Measurements from ENCODE around the gene ARMC8. TPM values are rescaled to one million over a fixed set of nuclear protein-coding genes. Genes with fewer than 3 reads are reported as not detected.

Gene ARMC8
- total and polyA plus RNA-seq, 2 donors, result 29.2 to 39.6 TPM

DNA sequence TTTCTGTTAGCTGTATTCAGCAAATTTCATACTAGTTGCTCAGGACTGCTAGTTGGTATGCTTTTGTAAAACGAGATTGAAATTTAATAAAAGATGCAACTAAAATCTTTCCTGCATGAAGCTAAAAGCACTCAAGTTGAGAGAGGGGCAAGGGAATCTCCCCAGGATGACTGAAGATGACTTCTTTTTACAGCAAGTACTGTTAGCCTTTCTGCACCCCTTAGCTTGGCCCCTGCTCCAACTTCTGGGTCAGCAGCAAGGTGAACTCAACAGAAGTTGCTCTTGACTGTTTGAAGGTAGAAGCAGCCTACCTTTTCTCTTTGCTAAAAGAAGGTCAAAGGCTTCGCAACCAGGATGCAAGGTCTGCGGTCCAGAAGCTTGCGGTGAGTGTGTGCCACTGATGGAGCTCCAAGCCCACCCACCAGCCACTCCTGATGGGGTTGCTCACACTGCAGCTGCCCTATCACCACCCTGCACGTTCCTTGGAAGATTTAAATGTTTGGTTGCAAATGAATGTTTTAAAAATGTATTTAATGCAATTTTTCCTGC is 110.0 kb downstream of the ARMC8 start:
- Histone ChIP-seq H3K36me3 (ENCODE audit: control insufficient read depth in 2 of 2, insufficient read depth in 2 of 2, low read length in 1 of 2) (peaks cover 36 to 41% of the 10 kb centered on the region in 2 donors), H3K27ac (ENCODE audit: low read depth in 1 of 2, low read length in 1 of 2) (no peak overlapping the region), H3K27me3 (ENCODE audit: control insufficient read depth in 2 of 2, insufficient read depth in 1 of 2, low read length in 1 of 2) (no peaks in the 10 kb centered on the region), H3K4me3 (ENCODE audit: low read length in 2 of 2) (no peak overlapping the region), H3K9me3 (ENCODE audit: control insufficient read depth in 2 of 2, insufficient read depth in 1 of 2, low read length in 1 of 2) (no peaks in the 10 kb centered on the region), H3K4me1 (ENCODE audit: control insufficient read depth in 2 of 2, insufficient read depth in 2 of 2, low read length in 2 of 2) (no peaks in the 10 kb centered on the region)
- no peak for DNase-seq (ENCODE audit: low read depth in 6 of 9, low spot score in 9 of 9)
- WGBS, result 97% methylated on average over 5 of the region's 5 CpGs

DNA sequence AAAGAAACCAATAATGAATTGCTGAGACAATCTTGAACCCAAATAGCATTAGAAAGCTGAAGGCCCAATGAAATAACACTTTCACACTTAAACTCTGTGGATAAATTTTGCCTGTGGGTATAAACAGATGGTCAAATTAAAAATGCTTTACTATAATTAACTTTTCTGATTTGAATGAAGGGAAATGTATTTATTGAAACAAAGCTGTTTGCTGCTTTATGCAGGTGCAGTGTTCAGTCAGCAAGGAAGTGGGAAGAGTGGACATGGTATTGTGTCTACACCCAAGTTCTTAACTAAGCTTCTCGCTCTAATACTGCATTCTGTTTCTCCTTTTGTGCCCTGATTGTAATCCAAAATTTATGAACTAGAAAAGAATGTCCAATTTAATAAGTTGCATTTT is 110.8 kb downstream of the ARMC8 start:
- no peak overlapping the region for H3K4me3 ChIP-seq (ENCODE audit: low read length in 2 of 2)
- WGBS, result 98% methylated on average over 1 of the region's 1 CpG
- H3K27me3 ChIP-seq (ENCODE audit: control insufficient read depth in 2 of 2, insufficient read depth in 1 of 2, low read length in 1 of 2), result no peaks in the 10 kb centered on the region
- H3K36me3 ChIP-seq (ENCODE audit: control insufficient read depth in 2 of 2, insufficient read depth in 2 of 2, low read length in 1 of 2), result peaks cover 34% of the 10 kb centered on the region in 2 donors
- no peak for DNase-seq (ENCODE audit: low read depth in 6 of 9, low spot score in 9 of 9)
- H3K9me3 ChIP-seq (ENCODE audit: control insufficient read depth in 2 of 2, insufficient read depth in 1 of 2, low read length in 1 of 2), result no peaks in the 10 kb centered on the region
- H3K4me1 ChIP-seq (ENCODE audit: control insufficient read depth in 2 of 2, insufficient read depth in 2 of 2, low read length in 2 of 2), result no peaks in the 10 kb centered on the region
- H3K27ac ChIP-seq (ENCODE audit: low read depth in 1 of 2, low read length in 1 of 2), result no peak overlapping the region

DNA sequence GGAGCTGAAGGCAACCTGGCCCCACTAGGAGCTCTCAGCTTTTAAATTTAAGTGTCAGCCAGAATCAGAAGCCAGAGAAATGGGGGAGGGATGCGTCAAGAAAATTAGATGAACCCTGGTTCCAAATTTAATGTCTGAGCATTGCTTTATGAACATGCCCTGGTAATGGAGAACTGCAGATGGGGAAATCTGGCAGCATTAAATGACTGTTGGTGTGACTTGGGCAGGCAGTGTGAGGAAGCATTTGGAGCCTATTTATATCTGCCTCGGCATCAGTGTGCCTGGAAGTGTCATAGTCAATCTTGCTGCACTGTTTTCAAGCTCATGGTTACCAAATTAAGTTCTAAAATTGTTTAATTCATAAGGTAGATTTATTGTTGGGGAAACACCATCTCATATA is 113.5 kb downstream of the ARMC8 start:
- no peak for DNase-seq (ENCODE audit: low read depth in 6 of 9, low spot score in 9 of 9)
- peaks cover 20 to 24% of the 10 kb centered on the region in 2 donors for H3K36me3 ChIP-seq (ENCODE audit: control insufficient read depth in 2 of 2, insufficient read depth in 2 of 2, low read length in 1 of 2)
- WGBS, result 88% methylated on average over 2 of the region's 2 CpGs
- no peak overlapping the region for H3K27ac ChIP-seq (ENCODE audit: low read depth in 1 of 2, low read length in 1 of 2)
- H3K4me1 ChIP-seq (ENCODE audit: control insufficient read depth in 2 of 2, insufficient read depth in 2 of 2, low read length in 2 of 2), result no peaks in the 10 kb centered on the region
- H3K27me3 ChIP-seq (ENCODE audit: control insufficient read depth in 2 of 2, insufficient read depth in 1 of 2, low read length in 1 of 2), result no peaks in the 10 kb centered on the region
- H3K4me3 ChIP-seq (ENCODE audit: low read length in 2 of 2), result no peak overlapping the region
- H3K9me3 ChIP-seq (ENCODE audit: control insufficient read depth in 2 of 2, insufficient read depth in 1 of 2, low read length in 1 of 2), result no peaks in the 10 kb centered on the region

DNA sequence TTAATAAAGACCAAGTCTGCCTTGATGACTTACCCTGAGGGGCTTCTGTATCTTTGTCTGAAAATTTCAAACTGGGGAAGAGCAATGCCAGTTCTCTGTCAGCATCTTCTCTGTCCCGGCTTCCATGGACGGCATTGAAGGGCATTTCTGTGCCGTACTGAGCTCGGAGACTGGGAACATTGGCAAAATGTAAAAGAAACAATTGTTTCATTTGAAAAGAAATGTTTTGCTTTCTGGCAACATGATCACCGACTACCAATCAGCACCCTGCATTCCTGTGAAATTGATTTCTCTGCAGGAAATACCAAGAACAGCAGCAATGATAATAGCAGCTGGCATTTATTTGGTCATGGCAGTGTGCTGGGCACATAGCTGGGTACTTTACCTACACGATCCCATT is 116.4 kb downstream of the ARMC8 start:
- 97% methylated on average over 6 of the region's 6 CpGs for WGBS
- Histone ChIP-seq H3K27ac (ENCODE audit: low read depth in 1 of 2, low read length in 1 of 2) (no peak overlapping the region), H3K36me3 (ENCODE audit: control insufficient read depth in 2 of 2, insufficient read depth in 2 of 2, low read length in 1 of 2) (peaks cover 3 to 9% of the 10 kb centered on the region in 2 donors), H3K4me3 (ENCODE audit: low read length in 2 of 2) (no peak overlapping the region), H3K27me3 (ENCODE audit: control insufficient read depth in 2 of 2, insufficient read depth in 1 of 2, low read length in 1 of 2) (no peaks in the 10 kb centered on the region), H3K9me3 (ENCODE audit: control insufficient read depth in 2 of 2, insufficient read depth in 1 of 2, low read length in 1 of 2) (no peaks in the 10 kb centered on the region), H3K4me1 (ENCODE audit: control insufficient read depth in 2 of 2, insufficient read depth in 2 of 2, low read length in 2 of 2) (no peaks in the 10 kb centered on the region)
- DNase-seq (ENCODE audit: low read depth in 6 of 9, low spot score in 9 of 9), result no peak

DNA sequence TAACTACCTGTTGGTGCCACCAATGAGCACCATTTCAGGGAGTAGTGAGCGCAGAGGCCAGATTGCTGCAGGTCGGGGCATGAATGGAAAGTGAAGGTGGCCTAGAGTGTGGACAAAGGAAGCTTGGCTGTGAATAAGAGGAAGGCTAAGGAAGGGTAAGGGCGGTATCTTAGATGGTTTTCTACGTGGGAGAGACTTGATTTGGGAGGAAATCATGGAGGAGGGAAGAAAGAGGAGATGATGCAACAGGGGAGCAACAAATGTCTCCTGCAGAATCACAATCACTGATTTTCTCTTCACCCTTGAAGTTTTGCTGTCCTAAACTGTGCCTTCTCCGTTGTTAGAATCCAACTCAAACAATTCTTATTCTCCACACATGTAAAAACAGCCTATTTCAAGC is 120.8 kb downstream of the ARMC8 start:
- no peak overlapping the region for H3K4me3 ChIP-seq (ENCODE audit: low read length in 2 of 2)
- WGBS, result 91% methylated on average over 5 of the region's 5 CpGs

DNA sequence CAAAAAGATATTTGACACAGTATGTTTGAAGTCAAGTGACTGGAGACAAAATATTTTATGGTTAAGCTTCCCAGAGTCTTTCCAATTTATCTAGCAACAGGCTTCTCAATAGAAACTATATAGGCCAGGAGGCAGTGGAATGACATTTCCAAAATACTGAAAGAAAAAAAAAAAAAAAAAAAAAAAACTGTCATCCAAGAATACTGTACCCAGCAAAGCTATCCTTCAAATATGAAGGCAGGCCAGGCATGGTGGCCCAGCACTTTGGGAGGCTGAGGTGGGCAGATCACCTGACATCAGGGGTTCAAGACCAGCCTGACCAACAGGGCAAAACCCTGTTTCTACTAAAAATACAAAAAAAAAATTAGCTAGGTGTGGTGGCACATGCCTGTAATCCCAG is 121.7 kb downstream of the ARMC8 start:
- Histone ChIP-seq H3K9me3 (ENCODE audit: control insufficient read depth in 2 of 2, insufficient read depth in 1 of 2, low read length in 1 of 2) (peaks cover 0 to 11% of the 10 kb centered on the region in 2 donors), H3K27ac (ENCODE audit: low read depth in 1 of 2, low read length in 1 of 2) (no peak overlapping the region)
- no peak for DNase-seq (ENCODE audit: low read depth in 6 of 9, low spot score in 9 of 9)

More for the DNA sequence above, 120.8 kb downstream of the ARMC8 start:
- no peaks in the 10 kb centered on the region for H3K27me3 ChIP-seq (ENCODE audit: control insufficient read depth in 2 of 2, insufficient read depth in 1 of 2, low read length in 1 of 2)
- H3K4me1 ChIP-seq (ENCODE audit: control insufficient read depth in 2 of 2, insufficient read depth in 2 of 2, low read length in 2 of 2), result no peaks in the 10 kb centered on the region
- no peak overlapping the region for H3K27ac ChIP-seq (ENCODE audit: low read depth in 1 of 2, low read length in 1 of 2)
- H3K9me3 ChIP-seq (ENCODE audit: control insufficient read depth in 2 of 2, insufficient read depth in 1 of 2, low read length in 1 of 2), result peaks cover 0 to 11% of the 10 kb centered on the region in 2 donors
- H3K36me3 ChIP-seq (ENCODE audit: control insufficient read depth in 2 of 2, insufficient read depth in 2 of 2, low read length in 1 of 2), result no peaks in the 10 kb centered on the region
- DNase-seq (ENCODE audit: low read depth in 6 of 9, low spot score in 9 of 9), result no peak

DNA sequence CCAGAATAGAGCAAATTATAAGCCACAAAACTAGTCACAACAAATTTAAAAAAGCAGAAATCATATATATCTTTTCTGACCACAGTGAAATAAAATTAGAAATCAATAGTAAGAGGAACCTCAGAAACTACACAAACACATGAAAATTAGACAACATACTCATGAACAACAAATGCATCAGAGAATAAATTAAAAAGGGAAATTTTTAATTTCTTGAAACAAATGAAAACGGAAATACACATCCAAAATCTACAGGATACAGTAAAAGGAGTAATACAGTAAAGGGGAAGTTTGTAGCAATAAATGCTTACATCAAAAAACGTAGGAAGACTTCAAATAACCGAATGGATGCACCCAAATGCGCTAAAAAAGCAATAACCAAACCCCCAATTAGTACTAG is 123.4 kb downstream of the ARMC8 start:
- H3K4me3 ChIP-seq (ENCODE audit: low read length in 2 of 2), result no peak overlapping the region
- no peaks in the 10 kb centered on the region for H3K27me3 ChIP-seq (ENCODE audit: control insufficient read depth in 2 of 2, insufficient read depth in 1 of 2, low read length in 1 of 2)
- DNase-seq (ENCODE audit: low read depth in 6 of 9, low spot score in 9 of 9), result no peak
- H3K36me3 ChIP-seq (ENCODE audit: control insufficient read depth in 2 of 2, insufficient read depth in 2 of 2, low read length in 1 of 2), result no peaks in the 10 kb centered on the region
- H3K9me3 ChIP-seq (ENCODE audit: control insufficient read depth in 2 of 2, insufficient read depth in 1 of 2, low read length in 1 of 2), result peaks cover 0 to 11% of the 10 kb centered on the region in 2 donors
- no peak overlapping the region for H3K27ac ChIP-seq (ENCODE audit: low read depth in 1 of 2, low read length in 1 of 2)
- WGBS, result 92% methylated on average over 4 of the region's 4 CpGs
- no peaks in the 10 kb centered on the region for H3K4me1 ChIP-seq (ENCODE audit: control insufficient read depth in 2 of 2, insufficient read depth in 2 of 2, low read length in 2 of 2)

More for the DNA sequence above, 121.7 kb downstream of the ARMC8 start:
- no peaks in the 10 kb centered on the region for H3K27me3 ChIP-seq (ENCODE audit: control insufficient read depth in 2 of 2, insufficient read depth in 1 of 2, low read length in 1 of 2)
- H3K36me3 ChIP-seq (ENCODE audit: control insufficient read depth in 2 of 2, insufficient read depth in 2 of 2, low read length in 1 of 2), result no peaks in the 10 kb centered on the region
- H3K4me1 ChIP-seq (ENCODE audit: control insufficient read depth in 2 of 2, insufficient read depth in 2 of 2, low read length in 2 of 2), result no peaks in the 10 kb centered on the region
- H3K4me3 ChIP-seq (ENCODE audit: low read length in 2 of 2), result no peak overlapping the region

DNA sequence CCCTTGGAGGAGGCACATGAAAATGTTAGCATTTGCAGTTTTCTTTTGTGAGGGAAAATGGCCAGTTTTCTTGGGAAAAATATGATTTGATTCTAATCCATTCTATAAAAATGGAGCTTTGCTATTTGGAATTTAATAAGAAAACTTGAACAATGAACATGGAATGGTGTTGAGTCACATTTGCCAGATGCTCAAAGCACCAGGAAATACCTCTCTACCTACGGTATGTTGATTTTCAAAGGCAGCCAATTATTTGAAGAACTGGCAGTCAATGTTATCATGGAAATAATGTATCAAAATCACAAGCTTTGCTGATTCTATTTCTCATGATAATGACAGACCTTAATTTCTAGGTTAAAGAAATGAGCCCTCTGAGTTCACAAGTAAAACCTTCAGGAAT is 127.7 kb downstream of the ARMC8 start:
- WGBS, result 91% methylated on average over 1 of the region's 1 CpG
- Histone ChIP-seq H3K27me3 (ENCODE audit: control insufficient read depth in 2 of 2, insufficient read depth in 1 of 2, low read length in 1 of 2) (no peaks in the 10 kb centered on the region), H3K4me3 (ENCODE audit: low read length in 2 of 2) (no peak overlapping the region), H3K4me1 (ENCODE audit: control insufficient read depth in 2 of 2, insufficient read depth in 2 of 2, low read length in 2 of 2) (no peaks in the 10 kb centered on the region), H3K36me3 (ENCODE audit: control insufficient read depth in 2 of 2, insufficient read depth in 2 of 2, low read length in 1 of 2) (no peaks in the 10 kb centered on the region), H3K9me3 (ENCODE audit: control insufficient read depth in 2 of 2, insufficient read depth in 1 of 2, low read length in 1 of 2) (peaks cover 0 to under 1% of the 10 kb centered on the region in 2 donors), H3K27ac (ENCODE audit: low read depth in 1 of 2, low read length in 1 of 2) (no peak overlapping the region)
- no peak for DNase-seq (ENCODE audit: low read depth in 6 of 9, low spot score in 9 of 9)

DNA sequence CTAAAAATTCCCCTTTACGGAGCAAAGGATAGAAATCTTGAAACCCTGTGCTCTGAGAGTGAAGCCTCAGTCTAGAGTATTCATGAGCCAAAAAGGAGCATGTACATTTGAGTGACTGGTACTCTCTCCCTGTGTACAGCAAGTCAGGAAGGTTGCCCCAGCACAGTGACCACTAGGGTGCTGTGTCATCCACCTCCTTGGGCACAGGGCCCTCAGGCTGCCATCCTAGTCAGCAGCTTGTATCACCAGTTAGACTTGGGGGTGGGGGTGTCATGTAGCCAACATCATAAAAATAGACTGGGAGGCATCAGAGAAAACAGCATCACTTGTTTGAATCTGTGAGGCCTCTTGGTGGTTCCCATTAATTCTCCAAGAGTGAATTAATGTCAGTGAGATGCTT is 130.6 kb downstream of the ARMC8 start:
- peaks cover 0 to 6% of the 10 kb centered on the region in 2 donors for H3K4me1 ChIP-seq (ENCODE audit: control insufficient read depth in 2 of 2, insufficient read depth in 2 of 2, low read length in 2 of 2)
- no peaks in the 10 kb centered on the region for H3K36me3 ChIP-seq (ENCODE audit: control insufficient read depth in 2 of 2, insufficient read depth in 2 of 2, low read length in 1 of 2)
- H3K27me3 ChIP-seq (ENCODE audit: control insufficient read depth in 2 of 2, insufficient read depth in 1 of 2, low read length in 1 of 2), result no peaks in the 10 kb centered on the region
- H3K4me3 ChIP-seq (ENCODE audit: low read length in 2 of 2), result no peak overlapping the region
- WGBS, result 99% methylated on average over 1 of the region's 1 CpG
- DNase-seq (ENCODE audit: low read depth in 6 of 9, low spot score in 9 of 9), result no peak
- no peak overlapping the region for H3K27ac ChIP-seq (ENCODE audit: low read depth in 1 of 2, low read length in 1 of 2)
- no peaks in the 10 kb centered on the region for H3K9me3 ChIP-seq (ENCODE audit: control insufficient read depth in 2 of 2, insufficient read depth in 1 of 2, low read length in 1 of 2)

DNA sequence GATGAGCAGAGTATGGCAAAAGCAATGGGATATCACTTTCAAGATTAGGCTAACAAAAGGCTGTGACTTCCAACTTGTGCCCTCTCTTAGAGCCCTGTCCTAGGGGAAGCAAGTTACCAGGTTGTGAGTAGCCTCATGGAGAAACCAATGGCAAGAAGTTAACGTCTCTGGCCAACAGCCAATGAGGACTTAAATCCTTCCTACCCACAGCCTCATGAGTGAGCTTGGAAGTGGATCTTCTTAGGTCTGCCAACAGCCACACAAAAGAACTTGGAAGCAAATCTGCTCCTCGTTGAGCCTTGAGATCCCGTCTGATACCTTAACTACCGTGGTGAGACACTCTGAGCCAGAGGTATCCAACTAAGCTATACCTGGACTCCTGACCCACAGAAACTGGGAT is 136.9 kb downstream of the ARMC8 start:
- no peaks in the 10 kb centered on the region for H3K27me3 ChIP-seq (ENCODE audit: control insufficient read depth in 2 of 2, insufficient read depth in 1 of 2, low read length in 1 of 2)
- WGBS, result 94% methylated on average over 4 of the region's 4 CpGs
- H3K27ac ChIP-seq (ENCODE audit: low read depth in 1 of 2, low read length in 1 of 2), result no peak overlapping the region
- no peak for DNase-seq (ENCODE audit: low read depth in 6 of 9, low spot score in 9 of 9)
- H3K4me1 ChIP-seq (ENCODE audit: control insufficient read depth in 2 of 2, insufficient read depth in 2 of 2, low read length in 2 of 2), result peaks cover 0 to 14% of the 10 kb centered on the region in 2 donors
- H3K36me3 ChIP-seq (ENCODE audit: control insufficient read depth in 2 of 2, insufficient read depth in 2 of 2, low read length in 1 of 2), result no peaks in the 10 kb centered on the region
- no peak overlapping the region for H3K4me3 ChIP-seq (ENCODE audit: low read length in 2 of 2)
- H3K9me3 ChIP-seq (ENCODE audit: control insufficient read depth in 2 of 2, insufficient read depth in 1 of 2, low read length in 1 of 2), result no peaks in the 10 kb centered on the region

All from thymus (tissue), 11 donors.